NCI-H1048 (cell line): ENCODE results near the gene VTA1.
"Not testable (repeated sequence)": the region's sequence is repeated elsewhere in the genome, so short reads cannot be mapped to it uniquely, and the experiment has no call there.

Experiments used
- DNase-seq: peaks from one replicate; lab custom pipeline; 2025; lab: John Stamatoyannopoulos, UW

Gene VTA1

DNA sequence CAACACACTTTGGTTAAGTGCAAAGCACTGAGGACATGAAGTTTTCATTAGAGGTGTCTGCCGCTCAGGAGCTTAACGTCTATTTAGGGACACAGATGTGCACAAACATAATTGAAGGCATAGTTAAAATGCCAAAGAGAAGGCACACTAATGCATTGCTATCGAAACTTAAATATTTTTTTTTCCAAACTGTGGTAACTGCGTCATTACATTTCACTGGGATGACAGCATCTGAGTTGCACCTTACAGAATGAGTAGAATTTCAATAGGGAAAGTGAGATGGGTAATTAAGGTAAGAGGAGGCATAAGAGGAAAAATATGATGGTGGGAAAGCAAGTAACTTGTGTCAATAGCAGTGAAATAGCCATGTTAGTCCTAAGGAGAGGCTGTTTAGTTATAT lies 79.7 kb downstream of the VTA1 start:
- DNase-seq, result no peak

DNA sequence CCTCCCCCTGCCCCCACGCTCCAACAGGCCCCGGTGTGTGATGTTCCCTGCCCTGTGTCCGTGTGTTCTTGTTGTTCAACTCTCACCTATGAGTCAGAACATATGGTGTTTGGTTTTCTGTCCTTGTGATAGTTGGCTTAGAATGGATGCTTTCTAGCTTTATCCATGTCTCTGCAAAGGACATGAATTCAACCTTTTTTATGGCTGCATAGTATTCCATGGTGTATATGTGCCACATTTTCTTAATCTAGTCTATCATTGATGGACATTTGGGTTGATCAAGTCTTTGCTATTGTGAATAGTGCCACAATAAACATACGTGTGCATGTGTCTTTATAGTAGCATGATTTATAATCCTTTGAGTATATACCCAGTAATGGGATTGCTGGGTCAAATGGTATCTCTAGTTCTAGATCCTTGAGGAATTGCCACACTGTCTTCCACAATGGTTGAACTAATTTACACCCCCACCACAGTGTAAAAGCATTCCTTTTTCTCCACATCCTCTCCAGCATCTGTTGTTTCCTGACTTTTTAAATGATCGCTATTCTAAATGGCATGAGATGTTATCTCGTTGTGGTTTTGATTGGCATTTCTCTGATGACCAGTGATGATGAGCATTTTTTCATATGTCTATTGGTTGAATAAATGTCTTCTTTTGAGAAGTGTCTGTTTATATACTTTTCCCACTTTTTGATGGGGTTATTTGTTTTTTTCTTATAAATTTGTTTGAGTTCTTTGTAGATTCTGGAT lies 82.6 kb downstream of the VTA1 start:
- DNase-seq, result not testable (repeated sequence)

DNA sequence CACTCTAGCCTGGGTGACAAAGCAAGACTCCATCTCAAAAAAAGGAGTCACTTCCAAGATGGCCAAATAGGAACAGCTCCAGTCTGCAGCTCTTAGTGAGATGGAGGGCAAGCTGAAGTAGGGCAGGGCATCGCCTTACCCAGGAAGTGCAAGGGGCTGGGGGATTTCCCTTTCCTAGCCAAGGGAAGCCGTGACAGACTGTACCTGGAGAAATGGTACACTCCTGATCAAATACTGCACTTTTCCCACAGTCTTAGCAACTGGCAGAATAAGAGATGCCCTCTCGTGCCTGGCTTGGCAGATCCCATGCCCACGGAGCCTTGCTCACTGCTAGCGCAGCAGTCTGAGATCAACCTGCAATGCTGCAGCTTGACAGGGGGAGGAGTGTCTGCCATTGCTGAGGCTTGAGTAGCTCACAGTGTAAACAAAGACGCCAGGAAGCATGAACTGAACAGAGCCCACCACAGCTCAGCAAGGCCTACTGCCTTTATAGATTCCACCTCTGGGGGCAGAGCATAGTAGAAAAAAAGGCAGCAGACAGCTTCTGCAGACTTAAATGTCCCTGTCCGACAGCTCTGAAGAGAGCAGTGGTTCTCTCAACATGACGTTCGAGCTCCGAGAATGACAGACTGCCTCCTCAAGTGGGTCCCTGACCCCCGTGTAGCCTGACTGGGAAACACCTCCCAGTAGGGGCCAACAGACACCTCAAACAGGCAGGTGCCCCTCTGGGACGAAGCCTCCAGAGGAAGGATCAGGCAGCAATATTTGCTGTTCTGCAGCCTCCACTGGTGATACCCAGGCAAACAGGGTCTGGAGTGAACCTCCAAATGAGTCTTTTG lies 85.4 kb downstream of the VTA1 start:
- DNase-seq, result not testable (repeated sequence)

DNA sequence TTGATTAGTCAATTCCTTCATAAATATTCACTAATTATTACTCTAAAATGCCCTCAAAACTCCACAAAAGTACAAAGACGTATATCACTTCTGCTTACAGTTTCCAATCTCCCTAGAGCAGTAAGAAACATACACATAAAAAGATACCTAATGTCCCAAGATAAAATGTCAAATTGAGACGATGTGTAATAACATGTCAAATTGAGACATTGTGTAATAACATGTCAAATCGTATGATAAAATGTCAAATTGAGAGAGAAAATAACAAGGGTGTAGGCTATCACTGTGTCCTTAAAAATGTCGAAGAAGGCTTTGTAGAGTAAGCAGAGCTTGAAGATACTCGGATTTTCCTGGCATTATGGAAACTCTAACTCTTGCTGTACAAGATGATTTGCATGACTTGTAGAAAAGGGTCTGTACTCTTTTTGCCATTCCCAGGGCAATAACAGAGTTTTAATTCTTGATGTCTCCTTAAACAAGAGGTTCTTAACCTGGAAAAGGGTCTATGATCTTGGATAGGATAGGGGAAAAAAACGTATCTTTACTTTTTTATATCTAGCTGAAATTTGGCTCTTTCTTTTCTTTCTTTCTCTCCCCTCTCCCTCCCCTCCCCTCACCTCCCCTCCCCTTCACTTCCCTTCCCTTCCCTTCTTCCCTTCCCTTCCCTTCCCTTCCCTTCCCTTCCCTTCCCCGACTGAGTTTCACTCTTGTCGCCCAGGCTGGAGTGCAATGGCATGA lies 87.1 kb downstream of the VTA1 start:
- DNase-seq, result no peak

DNA sequence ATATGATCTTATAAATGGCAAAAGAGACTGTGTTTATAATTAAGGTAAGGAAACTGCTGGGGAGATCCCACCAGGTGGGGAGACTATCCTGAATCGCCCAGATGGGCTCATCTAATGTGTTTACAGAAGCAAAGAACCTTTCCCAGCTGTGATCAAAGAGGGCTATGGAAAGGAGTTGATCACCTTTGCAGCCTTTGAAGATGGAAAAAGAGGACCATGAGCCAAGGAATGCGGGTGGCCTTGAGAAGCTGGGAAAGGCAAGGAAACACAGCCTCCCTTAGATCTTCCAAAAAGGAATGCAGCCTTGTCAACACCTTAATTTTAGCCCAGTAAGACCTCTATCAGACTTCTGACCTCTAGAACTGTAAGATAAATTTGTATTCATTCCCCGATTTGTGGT lies 88.2 kb downstream of the VTA1 start:
- DNase-seq, result no peak

DNA sequence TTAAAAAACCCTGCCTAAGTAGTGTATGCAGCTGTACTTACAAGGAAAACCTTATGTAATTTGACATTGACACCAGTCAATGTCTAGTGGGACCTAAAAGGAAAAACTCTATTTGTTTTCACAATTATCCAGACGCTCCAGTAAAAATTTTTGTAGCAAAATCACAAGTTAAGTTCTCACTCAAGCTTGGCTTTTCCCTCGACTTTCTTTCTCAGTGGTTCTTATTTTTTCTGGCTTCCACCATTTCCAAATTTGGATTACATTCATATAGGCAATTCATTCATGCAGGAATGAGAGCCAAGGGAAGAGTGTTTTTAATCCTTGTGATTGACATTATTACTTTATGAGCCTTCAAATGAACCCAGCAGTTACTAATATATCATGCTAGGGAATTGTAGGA lies 88.7 kb downstream of the VTA1 start:
- no peak for DNase-seq

DNA sequence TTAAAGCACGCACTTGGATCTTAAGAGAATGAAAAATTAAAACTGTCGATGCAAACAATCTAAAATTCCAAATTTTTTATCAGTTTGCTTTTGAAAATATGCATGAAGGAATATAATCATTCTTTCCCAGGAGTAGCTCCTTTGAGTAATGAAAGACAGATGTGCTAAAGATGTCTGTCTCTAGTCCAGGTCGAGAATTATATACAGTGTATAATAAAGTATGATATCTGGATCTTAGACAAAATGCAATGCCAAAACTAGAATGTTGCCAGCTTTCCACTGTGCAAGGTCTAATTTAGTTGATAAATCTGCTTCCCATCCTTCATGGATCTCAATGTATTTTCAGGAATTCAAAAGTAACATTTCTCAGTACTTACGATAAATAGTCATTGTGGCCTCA lies 89.6 kb downstream of the VTA1 start:
- DNase-seq, result no peak

DNA sequence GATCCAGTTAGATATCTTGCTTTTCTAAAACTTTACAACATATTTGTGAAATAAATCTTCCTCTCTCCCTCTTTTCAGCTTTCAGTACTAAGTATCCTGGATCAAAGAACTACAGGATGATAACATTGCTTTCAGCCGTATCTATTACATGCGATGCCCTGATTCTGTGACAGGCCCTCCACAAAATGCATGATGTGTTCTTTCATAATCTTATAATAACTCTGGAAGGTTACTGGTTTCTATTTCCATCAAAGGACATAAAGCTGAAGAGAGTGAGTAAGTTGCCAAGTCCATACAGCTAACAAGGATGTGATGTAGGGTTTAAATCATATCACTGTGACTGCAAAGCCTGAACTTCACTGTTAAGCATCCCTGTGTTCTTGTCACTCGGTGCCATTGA lies 91.8 kb downstream of the VTA1 start:
- DNase-seq, result no peak

DNA sequence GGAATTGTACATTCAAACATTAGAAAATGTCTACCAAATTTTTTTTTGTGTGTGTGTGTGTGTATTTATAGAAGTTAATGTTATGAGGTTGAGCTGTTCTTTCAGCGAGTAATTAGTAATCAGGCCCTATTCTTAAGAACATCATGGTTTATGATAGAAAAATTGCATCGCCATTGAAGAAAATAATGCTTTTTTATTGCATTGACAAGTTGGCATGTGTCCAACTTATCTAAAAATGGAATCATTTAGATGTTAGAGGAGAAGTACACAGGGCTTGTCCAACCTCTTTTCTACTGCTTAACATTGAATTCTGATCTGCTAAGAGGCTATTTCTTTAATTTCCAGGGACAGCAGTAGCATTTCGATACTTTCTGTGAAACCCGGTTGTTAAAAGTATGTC lies 93.1 kb downstream of the VTA1 start:
- no peak for DNase-seq

DNA sequence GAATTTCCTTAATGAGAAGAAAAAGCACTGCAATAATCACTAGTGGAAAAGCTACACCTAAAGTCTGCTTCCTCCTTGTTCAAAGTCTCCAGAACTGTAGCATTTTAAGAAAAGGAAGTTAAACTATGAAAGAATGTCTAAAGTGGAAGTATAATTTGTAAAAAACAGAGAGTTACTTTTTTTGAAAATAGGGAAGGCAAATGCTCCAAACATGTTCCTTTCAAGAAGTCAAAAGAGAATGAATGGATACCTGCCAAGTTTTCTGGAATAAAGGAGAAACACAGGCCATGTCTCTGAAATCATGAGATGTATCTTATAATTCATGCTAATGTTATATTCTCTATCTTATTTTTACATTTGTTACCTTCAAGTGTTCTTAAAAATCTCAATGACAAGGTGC lies 94.0 kb downstream of the VTA1 start:
- no peak for DNase-seq

DNA sequence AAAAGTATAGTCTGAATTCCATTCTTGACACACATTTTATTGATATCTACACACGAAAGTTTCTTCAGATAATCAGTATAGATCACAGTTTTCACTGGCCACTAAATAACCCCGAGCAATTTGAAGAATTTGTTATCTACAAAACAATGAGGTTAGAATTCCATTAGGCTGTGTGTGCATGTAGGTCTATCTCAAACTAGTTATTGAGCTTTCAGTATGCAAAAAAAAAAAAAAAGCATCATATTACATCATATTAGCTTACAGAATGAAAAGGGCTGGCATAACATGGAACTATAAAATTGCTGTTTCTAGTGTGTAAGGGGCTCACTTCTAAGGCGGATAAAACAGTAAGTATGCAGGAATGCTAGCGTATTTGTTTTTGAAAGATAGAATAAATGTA lies 95.2 kb downstream of the VTA1 start:
- DNase-seq, result no peak

DNA sequence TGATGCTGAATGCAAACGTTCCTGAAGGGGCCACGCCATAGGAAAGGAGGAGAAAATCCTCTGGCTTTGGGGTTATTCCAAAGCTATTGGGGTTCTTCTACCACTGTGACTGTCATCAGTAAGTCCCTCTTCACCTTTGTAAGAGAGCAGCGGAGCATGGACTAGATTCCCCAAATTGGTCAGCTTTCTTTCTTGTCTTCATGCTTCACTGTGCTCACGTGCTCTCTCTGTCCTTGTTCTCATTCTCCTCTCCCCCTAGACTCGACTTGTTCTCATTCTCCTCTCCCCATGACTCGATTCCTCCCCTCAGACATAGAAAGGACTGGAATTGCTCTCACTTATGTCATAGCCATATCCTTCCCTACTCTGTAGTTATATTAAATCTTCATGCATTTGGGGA lies 99.9 kb downstream of the VTA1 start:
- DNase-seq, result no peak

DNA sequence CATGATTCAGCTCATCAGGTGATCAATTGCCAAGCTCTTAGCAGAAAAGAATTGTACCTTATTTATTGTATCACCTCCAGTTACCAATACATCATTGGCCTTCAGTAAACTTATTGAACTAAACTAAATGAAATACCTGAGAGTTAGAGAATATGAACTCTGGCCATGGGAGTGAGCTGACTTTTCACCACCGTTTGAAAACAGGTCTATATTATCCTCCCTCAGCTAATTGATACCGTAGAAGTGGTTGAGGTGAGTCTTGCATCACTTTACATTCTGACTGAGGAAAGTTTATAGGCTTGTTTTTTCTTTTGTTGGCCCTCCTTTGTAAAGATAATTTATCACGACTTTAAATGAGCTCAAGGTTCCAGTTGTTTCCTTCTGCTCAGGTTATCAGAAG lies 102.2 kb downstream of the VTA1 start:
- DNase-seq, result no peak

DNA sequence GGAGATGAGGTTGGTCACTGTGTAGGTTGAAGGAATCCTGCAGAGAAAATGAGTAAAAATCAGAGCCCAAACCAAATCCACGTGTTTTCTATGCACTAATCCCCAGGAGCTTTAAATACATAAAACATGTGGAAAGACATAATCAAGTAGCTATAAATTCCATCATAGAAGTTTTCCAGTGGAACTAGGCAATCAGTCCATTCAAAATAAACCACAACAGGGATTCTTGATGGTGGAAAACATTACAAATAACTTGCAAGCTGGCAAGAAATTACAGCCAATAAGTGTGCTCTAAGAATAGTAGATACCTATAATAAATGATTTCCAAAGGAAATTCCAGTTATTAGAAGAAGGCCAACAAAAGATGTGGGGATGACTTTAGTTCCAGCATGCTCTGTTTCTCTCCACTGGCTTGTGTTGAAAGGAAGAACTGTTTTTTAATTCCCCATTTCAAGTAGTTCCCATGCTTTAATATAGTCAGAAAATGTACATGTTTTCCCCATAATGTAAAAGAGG lies 104.9 kb downstream of the VTA1 start:
- DNase-seq, result no peak

DNA sequence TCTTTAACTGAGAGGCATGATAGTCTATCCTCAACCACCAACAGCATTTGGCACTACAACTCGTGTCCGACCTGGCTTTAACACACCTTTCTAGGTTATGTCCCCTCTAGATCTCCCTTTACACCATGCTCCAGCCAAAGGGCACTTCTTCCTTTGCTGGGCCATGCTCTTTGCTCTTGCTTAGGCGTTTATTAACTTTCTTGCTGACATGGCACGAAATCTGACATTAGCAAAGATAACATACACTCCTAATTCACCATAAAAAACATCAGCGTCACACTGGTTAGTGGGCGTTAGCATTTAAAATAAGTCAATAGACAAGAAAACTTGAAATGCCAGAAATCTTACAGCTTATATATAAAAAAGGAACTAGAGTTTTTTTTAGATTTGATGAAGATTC lies 107.5 kb downstream of the VTA1 start:
- no peak for DNase-seq

DNA sequence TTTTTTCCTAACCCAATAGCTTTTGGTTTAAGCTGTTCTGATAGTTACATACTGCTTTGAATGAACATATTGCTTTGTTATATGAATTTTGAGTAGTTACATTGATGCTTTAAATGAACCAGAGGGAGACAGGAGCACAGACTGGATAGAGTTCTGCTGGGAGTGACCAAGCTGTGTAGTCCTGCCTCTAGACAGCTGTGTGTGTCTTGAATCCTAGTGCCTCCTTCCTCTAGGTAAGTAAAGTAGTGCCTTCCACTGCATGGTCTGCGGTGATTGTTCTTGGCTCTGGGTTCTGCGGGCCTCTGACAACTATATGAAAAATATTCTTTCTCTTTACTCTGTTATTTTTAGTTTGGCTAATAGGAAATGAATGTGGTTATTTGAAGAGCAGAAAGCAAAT lies 108.7 kb downstream of the VTA1 start:
- DNase-seq, result no peak

DNA sequence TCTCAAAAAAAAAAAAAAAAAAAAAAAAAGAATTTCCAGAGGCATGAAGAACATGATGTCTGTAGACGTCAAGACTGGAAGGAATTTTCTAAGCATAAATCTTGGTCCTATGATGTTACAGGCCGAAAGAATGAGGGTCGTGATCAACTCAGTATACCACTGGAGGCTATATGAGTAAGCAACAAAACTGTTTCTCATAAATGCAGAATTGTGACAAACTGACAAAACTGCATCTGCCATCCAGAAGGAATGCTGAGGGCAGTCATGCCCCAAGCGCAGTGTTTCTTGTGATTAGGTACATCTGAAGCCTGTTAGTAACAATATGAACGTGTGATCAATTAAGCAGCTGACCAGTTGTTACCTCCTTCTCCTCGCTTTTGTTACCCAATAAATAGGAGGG lies 111.2 kb downstream of the VTA1 start:
- no peak for DNase-seq

DNA sequence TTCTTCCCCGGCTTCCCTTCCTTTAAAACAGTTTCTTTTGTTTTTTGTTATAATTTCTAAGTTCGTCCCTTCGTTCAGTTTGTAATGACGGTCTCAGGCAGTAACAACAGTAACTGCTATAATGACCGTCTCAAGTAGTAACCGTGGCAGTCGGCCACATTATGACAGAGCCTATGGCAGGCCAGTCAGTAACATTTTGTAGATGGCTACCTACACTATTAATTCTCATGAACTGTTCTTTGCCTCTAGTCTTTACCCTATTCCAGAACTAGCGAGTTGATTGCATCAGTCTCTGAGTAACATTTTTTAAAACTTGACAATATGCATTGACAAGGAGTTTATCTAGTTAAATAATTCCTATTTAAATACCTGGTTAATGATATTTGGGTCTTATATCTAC lies 111.7 kb downstream of the VTA1 start:
- DNase-seq, result no peak

DNA sequence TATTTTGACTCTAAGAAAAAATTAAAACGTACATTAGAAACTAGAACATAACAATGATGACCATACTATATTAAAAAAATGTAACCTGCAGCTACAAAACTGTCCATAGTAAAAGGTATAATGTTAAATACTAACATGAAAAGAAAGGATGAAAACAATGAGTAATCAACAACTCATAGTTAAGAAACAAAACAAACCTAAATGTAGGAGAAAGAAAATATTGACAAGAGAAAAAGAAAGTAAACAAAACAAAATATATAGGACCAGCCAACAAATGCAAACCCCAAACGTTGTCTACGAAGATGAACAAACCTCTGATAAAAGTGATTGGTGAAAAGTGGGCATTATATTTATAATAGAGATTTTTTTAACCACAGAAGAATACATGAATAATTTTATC lies 113.7 kb downstream of the VTA1 start:
- no peak for DNase-seq

DNA sequence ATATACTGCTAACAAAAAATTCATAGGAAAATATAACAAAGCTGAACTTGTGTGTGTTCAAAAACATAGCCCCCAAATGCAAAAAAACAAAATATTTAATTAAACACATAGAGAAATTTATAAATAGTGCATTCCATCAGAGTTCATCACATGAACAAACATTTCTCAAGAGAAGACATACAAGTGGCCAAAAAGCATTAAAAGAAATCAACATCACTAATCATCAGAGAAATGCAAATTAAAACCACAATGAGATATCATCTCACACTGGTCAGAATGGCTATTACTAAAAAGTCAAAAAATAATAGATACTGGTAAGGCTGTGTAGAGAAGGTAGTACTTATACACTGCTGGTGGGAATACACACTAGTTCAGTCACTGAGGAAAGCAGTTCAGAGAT lies 115.2 kb downstream of the VTA1 start:
- no peak for DNase-seq

DNA sequence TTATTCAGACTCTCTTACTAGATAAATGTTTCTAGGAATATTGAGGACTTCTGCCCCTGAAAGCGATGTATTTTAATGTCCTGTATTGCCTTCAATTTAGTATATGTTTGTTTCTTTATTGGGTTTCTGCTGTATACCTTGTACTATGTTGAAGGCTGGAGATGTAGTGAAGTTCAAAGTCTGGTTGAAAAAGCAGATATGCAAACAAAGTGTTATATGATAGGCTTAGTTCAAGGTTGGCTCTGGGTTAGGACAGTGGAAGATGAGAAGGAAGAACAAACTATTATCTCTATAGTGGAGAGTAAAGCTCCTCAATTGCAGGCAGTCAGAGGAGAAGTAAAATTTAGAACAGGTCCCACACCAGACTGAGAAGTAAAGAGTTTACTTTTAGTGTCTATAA lies 118.4 kb downstream of the VTA1 start:
- no peak for DNase-seq

DNA sequence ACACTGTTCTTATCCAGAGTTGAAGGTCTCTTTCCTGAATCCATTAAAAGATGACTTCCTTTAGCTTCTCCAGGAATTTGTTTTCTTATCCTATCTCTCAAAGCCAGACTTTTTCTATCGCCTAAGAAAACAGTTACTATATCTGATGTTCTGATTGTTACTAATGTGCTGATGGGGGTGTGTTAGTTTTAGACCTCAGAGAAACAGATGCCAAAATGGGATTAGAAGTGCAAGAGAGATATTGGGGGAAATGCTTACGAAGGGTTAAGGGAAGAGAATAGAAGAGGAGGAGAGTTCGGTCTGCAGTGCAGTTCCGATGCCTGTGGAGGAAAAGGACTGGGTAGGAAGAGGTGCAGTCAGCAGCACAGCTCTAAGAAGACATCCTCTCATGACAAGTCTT lies 119.0 kb downstream of the VTA1 start:
- no peak for DNase-seq

DNA sequence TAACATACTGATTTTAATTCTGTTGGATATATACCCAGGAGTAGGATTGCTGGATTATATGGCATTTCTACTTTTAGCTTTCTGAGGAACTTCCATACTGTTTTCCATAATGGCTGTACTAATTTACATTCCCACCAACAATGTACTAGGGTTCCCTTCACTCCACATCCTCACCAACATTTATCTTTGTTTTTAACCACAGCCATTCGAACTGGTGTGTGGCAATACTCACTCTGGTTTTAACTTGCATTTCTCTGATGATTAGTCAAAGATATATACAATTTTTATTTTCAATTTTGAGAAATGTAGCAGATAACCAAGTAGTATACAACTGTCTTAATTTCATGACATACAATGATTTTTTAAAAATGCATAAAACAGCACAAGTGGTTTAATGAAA lies 124.4 kb downstream of the VTA1 start:
- no peak for DNase-seq
